Measurements from ENCODE around the gene LHX4.

The LHX4 gene

DNA sequence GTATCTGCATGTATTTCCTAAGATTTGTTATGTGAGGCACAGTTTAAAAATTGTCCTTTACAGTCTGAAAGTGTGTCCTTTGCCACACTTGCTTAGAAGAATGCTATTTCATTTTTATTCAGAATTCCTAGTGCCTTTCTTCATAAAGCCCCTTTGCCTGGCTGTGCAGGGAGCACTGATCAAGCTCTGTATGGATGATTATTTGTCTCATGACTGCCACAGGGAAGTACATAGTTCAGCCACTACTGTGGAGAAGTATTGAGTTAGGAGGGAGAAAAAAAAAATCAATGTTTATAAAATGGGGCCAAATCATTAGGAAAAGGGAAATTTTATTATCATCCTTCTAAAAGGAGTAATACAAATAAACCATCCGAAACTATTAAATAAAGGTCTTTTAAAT is 51.4 kb downstream of the LHX4 start:
- Histone ChIP-seq H3K9me3 (ENCODE audit: control insufficient read depth, insufficient read depth, low read length) (no peaks in the 10 kb centered on the region), H3K9me2 (replicated peaks; ENCODE audit: control insufficient read depth, low read length) (no peaks in the 10 kb centered on the region), H3K79me2 (ENCODE audit: control insufficient read depth, low read length) (no peaks in the 10 kb centered on the region), H3K4me2 (ENCODE audit: low read length) (no peak overlapping the region), H3K4me1 (ENCODE audit: control insufficient read depth, low read length) (no peaks in the 10 kb centered on the region), H3K4me3 (ENCODE audit: low read length) (no peak overlapping the region), H3K36me3 (ENCODE audit: control insufficient read depth, low read length) (peaks cover 18% of the 10 kb centered on the region; the same call in 1 of the 2 replicates), H4K20me1 (ENCODE audit: control insufficient read depth, insufficient read depth, low read depth, low read length) (no peaks in the 10 kb centered on the region), H3K27me3 (ENCODE audit: control insufficient read depth, low read length) (no peaks in the 10 kb centered on the region), H3F3A (ENCODE audit: control insufficient read depth, insufficient read depth) (no peaks in the 10 kb centered on the region), H3K27ac (ENCODE audit: low read depth, low read length) (no peak overlapping the region)
- TF ChIP-seq EZH2phosphoT487 (IDR thresholded peaks at IDR 0.05; ENCODE audit: borderline replicate concordance, low read length), result no peak
- TF ChIP-seq, protein P1, sequence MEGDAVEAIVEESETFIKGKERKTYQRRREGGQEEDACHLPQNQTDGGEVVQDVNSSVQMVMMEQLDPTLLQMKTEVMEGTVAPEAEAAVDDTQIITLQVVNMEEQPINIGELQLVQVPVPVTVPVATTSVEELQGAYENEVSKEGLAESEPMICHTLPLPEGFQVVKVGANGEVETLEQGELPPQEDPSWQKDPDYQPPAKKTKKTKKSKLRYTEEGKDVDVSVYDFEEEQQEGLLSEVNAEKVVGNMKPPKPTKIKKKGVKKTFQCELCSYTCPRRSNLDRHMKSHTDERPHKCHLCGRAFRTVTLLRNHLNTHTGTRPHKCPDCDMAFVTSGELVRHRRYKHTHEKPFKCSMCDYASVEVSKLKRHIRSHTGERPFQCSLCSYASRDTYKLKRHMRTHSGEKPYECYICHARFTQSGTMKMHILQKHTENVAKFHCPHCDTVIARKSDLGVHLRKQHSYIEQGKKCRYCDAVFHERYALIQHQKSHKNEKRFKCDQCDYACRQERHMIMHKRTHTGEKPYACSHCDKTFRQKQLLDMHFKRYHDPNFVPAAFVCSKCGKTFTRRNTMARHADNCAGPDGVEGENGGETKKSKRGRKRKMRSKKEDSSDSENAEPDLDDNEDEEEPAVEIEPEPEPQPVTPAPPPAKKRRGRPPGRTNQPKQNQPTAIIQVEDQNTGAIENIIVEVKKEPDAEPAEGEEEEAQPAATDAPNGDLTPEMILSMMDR (IDR thresholded peaks at IDR 0.05; ENCODE audit: low read depth, low read length, poor library complexity, severe bottlenecking), result no peak

DNA sequence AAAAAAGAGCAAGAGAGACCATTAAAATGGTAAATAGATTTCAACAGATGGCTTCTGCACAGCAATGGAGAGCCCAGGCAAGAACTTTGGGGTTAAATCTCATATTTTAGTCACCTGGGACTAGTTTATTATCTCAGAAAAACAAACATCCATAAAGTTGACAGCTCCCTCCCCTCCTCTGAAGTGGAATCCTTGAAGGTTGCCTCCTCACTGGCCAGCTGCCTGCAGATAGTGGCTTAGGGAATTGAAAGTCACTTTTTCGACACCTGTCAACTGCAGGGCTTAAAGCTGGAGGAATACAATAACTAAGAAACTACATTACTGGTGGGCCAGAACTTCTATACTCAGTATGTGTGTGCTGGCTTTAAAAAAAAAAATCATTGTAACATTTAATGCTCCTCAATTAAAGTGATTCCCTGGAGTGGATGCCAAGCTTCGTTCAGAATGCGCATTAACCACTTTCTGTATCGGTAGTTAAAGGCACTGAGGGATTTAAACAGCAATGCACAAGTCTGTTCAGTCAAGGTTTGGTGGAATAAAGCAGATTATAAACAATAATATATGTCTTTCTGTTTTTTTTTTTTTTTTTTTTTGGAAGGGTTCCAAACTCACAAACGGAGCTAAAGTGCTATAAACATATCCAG is 52.5 kb downstream of the LHX4 start:
- Histone ChIP-seq H3K4me1 (ENCODE audit: control insufficient read depth, low read length) (no peaks in the 10 kb centered on the region), H3K4me3 (ENCODE audit: low read length) (no peak overlapping the region), H3K9me2 (replicated peaks; ENCODE audit: control insufficient read depth, low read length) (no peaks in the 10 kb centered on the region), H3K27ac (ENCODE audit: low read depth, low read length) (no peak overlapping the region), H3F3A (ENCODE audit: control insufficient read depth, insufficient read depth) (no peaks in the 10 kb centered on the region), H3K9me3 (ENCODE audit: control insufficient read depth, insufficient read depth, low read length) (no peaks in the 10 kb centered on the region), H3K79me2 (ENCODE audit: control insufficient read depth, low read length) (no peaks in the 10 kb centered on the region), H3K27me3 (ENCODE audit: control insufficient read depth, low read length) (no peaks in the 10 kb centered on the region), H3K4me2 (ENCODE audit: low read length) (no peak overlapping the region), H4K20me1 (ENCODE audit: control insufficient read depth, insufficient read depth, low read depth, low read length) (no peaks in the 10 kb centered on the region), H3K36me3 (ENCODE audit: control insufficient read depth, low read length) (peaks cover 23% of the 10 kb centered on the region; the same call in 1 of the 2 replicates)
- TF ChIP-seq EZH2phosphoT487 (IDR thresholded peaks at IDR 0.05; ENCODE audit: borderline replicate concordance, low read length), result no peak
- TF ChIP-seq, protein P1 (IDR thresholded peaks at IDR 0.05; ENCODE audit: low read depth, low read length, poor library complexity, severe bottlenecking), result no peak

DNA sequence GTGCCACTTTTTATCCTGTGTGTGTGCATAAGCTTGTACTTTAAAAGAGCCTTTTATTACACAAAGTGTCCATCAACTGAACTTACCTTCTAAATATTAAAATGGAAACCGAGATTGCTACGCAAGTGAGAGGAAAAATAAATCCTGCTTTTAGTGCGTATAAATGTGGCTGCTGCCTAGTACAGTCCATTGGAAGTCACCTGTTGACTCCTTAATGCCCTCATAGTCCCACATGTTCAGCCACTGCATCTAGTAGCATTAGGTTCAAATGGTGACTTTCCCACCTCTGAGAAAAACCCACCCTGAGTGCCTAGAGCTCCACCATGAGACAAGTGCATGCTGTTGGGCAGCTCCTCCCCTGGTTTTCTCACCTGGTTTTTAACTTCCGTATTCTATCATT is 53.0 kb downstream of the LHX4 start:
- TF ChIP-seq, protein P1 (IDR thresholded peaks at IDR 0.05; ENCODE audit: low read depth, low read length, poor library complexity, severe bottlenecking), result no peak
- TF ChIP-seq EZH2phosphoT487 (IDR thresholded peaks at IDR 0.05; ENCODE audit: borderline replicate concordance, low read length), result no peak
- Histone ChIP-seq H3K36me3 (ENCODE audit: control insufficient read depth, low read length) (peaks cover 29% of the 10 kb centered on the region), H3K9me2 (replicated peaks; ENCODE audit: control insufficient read depth, low read length) (no peaks in the 10 kb centered on the region), H3K4me2 (ENCODE audit: low read length) (no peak overlapping the region), H3K4me3 (ENCODE audit: low read length) (no peak overlapping the region), H3K27me3 (ENCODE audit: control insufficient read depth, low read length) (no peaks in the 10 kb centered on the region), H3K9me3 (ENCODE audit: control insufficient read depth, insufficient read depth, low read length) (no peaks in the 10 kb centered on the region), H3K79me2 (ENCODE audit: control insufficient read depth, low read length) (no peaks in the 10 kb centered on the region), H3K27ac (ENCODE audit: low read depth, low read length) (no peak overlapping the region), H3F3A (ENCODE audit: control insufficient read depth, insufficient read depth) (no peaks in the 10 kb centered on the region), H3K4me1 (ENCODE audit: control insufficient read depth, low read length) (no peaks in the 10 kb centered on the region), H4K20me1 (ENCODE audit: control insufficient read depth, insufficient read depth, low read depth, low read length) (no peaks in the 10 kb centered on the region; the same call in 1 of the 2 replicates)

Data from DOHH2 (cell line).